Measurements from ENCODE around the gene CRACR2A.

The CRACR2A gene

GRCh38 chr12:3694673-3695072 lies 58.2 kb downstream of the CRACR2A start:
- no peak for TF ChIP-seq CTCF (IDR thresholded peaks at IDR 0.05; ENCODE audit: extremely low read depth, insufficient read depth, missing control alignments)
- DNase-seq (ENCODE audit: low spot score), result no peak
- in situ Hi-C loops (cut with MboI; ENCODE audit: low pct_unique_long_range_greater_than_20kb, low sequenced_read_pairs, unreplicated experiment), result no loop called here

GRCh38 chr12:3692616-3693365 lies 60.1 kb downstream of the CRACR2A start:
- no peak for DNase-seq (ENCODE audit: low spot score)
- in situ Hi-C loops (cut with MboI; ENCODE audit: low pct_unique_long_range_greater_than_20kb, low sequenced_read_pairs, unreplicated experiment), result no loop called here
- no peak for TF ChIP-seq CTCF (IDR thresholded peaks at IDR 0.05; ENCODE audit: extremely low read depth, insufficient read depth, missing control alignments)

GRCh38 chr12:3686463-3686862 lies 66.4 kb downstream of the CRACR2A start:
- no peak for DNase-seq (ENCODE audit: low spot score)
- in situ Hi-C loops (cut with MboI; ENCODE audit: low pct_unique_long_range_greater_than_20kb, low sequenced_read_pairs, unreplicated experiment), result no loop called here
- TF ChIP-seq CTCF (IDR thresholded peaks at IDR 0.05; ENCODE audit: extremely low read depth, insufficient read depth, missing control alignments), result no peak

GRCh38 chr12:3685830-3686229 lies 67.1 kb downstream of the CRACR2A start:
- in situ Hi-C loops (cut with MboI; ENCODE audit: low pct_unique_long_range_greater_than_20kb, low sequenced_read_pairs, unreplicated experiment), result no loop called here
- TF ChIP-seq CTCF (IDR thresholded peaks at IDR 0.05; ENCODE audit: extremely low read depth, insufficient read depth, missing control alignments), result no peak
- DNase-seq (ENCODE audit: low spot score), result no peak

- in situ Hi-C loops (cut with MboI; ENCODE audit: low pct_unique_long_range_greater_than_20kb, low sequenced_read_pairs, unreplicated experiment), result no loop called here
- TF ChIP-seq CTCF (IDR thresholded peaks at IDR 0.05; ENCODE audit: extremely low read depth, insufficient read depth, missing control alignments), result no peak
- DNase-seq (ENCODE audit: low spot score), result no peak
Measured at GRCh38 chr12:3684449-3685051, 68.4 kb downstream of the CRACR2A start.

GRCh38 chr12:3683670-3684069 lies 69.2 kb downstream of the CRACR2A start:
- DNase-seq (ENCODE audit: low spot score), result no peak
- no peak for TF ChIP-seq CTCF (IDR thresholded peaks at IDR 0.05; ENCODE audit: extremely low read depth, insufficient read depth, missing control alignments)
- in situ Hi-C loops (cut with MboI; ENCODE audit: low pct_unique_long_range_greater_than_20kb, low sequenced_read_pairs, unreplicated experiment), result no loop called here

Data from GM13977 (cell line).